Mononuclear cell (primary cell): ENCODE measurements around the gene STK33. TPM values are rescaled to one million over a fixed set of nuclear protein-coding genes. Genes with fewer than 3 reads are reported as not detected.

Experiments used
- H3K27me3 ChIP-seq: 2 replicates; pipeline ENCODE4 v1.6.0; 2011; ENCODE audit warnings: low read length, control low read depth; ENCODE audit not compliant: insufficient read depth
- H3K4me1 ChIP-seq: 2 replicates; pipeline ENCODE4 v1.5.1; 2011; ENCODE audit warnings: mild to moderate bottlenecking, low read length, control low read depth; ENCODE audit not compliant: insufficient read depth
- H3K4me3 ChIP-seq: 2 replicates; pipeline ENCODE4 v1.5.1; 2011; ENCODE audit warnings: mild to moderate bottlenecking, low read length, moderate library complexity
- H3K9me3 ChIP-seq: 2 replicates; pipeline ENCODE4 v1.5.1; 2011; ENCODE audit warnings: low read depth, mild to moderate bottlenecking, control low read depth, low read length
- total RNA-seq: library from RNA; depleted of rRNA; stranded (reverse); fragments of >200 nt; gene quantifications from one replicate; pipeline ENCODE4 v1.2.3, GENCODE V29; 2012

The STK33 gene
- total RNA-seq, 1 donor = 1.2 TPM

DNA sequence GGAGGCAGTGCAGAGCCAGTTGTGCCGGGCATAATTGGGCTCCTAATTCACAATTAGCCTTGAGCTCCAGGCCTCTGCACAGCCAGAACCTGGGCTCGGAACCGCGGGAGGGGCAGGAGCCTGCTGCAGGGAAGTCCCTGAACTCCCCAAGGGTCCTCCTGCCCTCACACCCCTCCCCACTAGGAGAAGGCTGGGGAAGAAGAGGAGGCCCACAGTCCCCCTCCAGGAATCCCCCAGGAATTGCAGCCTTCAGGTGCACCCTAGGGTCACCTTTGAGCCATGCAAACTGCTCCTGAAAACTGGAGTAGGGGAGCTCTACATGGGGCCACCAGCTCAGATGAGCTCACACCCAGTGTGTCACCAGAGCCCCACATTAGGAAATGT, 236.5 kb downstream of the STK33 start:
- Histone ChIP-seq H3K9me3 (no peaks in the 10 kb centered on the region), H3K27me3 (no peaks in the 10 kb centered on the region), H3K4me3 (no peak overlapping the region), H3K4me1 (peaks cover 9% of the 10 kb centered on the region)

DNA sequence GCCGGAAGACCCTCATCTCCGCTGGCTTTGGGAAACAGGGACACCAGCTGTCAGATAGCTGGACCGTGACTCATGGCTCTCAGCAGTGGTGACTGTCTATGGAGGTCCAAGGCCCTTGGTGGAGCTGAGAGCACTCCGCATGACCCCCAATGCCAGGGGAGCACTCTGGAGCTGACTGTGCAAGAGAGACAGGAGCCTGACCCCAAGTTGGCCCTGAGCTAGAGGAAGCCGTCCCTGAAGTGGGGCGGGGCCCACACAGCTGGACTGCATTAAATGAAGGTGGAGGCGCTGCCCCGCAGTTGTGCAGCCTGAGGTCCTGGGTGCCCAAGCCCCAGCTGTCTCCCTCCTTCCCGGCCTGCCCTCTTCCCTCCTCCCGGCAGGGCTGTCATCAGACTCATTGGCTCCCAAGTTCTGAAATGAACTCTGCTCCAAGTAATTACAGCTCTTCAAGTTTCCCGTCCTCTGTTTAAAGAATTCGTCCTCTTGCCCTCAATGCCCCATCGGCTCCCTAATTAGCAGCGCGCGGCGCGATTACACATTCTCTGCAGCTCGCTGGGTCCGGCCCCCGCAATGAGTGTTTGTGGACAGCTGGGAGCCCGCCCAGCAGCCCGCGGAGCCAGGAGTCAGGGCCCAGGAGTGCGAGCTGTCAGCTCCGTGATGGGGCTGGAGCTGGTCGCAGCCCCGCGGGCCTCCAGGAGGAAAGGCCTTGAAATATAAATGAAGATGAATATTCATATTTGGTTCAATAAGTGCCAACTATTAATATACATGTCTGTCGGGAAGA, 237.1 kb downstream of the STK33 start:
- Histone ChIP-seq H3K27me3 (no peaks in the 10 kb centered on the region), H3K4me3 (no peak overlapping the region), H3K4me1 (peaks cover 9% of the 10 kb centered on the region), H3K9me3 (no peaks in the 10 kb centered on the region)

GRCh38 chr11:8356216-8356615, 237.8 kb downstream of the STK33 start:
- Histone ChIP-seq H3K4me1 (peaks cover 9% of the 10 kb centered on the region), H3K9me3 (no peaks in the 10 kb centered on the region), H3K27me3 (no peaks in the 10 kb centered on the region), H3K4me3 (no peak overlapping the region)

DNA sequence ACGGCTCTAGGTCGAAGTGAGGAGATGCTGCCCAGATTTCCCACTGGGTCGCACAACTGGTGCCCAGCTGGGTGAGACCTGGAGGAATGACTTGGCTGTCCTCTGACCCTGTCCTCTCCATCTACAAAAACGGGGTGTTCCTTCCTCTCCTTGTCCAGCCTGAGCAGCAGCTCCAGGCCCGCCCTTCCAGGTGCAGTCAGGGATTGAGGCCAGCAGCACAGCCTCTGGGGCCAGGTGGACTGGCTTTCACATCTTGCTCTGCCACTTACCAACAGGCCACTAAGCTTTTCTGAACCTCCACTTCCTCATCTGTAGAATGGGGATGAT, 238.6 kb downstream of the STK33 start:
- Histone ChIP-seq H3K4me3 (no peak overlapping the region), H3K27me3 (no peaks in the 10 kb centered on the region), H3K9me3 (no peaks in the 10 kb centered on the region), H3K4me1 (peaks cover 9% of the 10 kb centered on the region)

- Histone ChIP-seq H3K4me3 (no peak overlapping the region), H3K27me3 (no peaks in the 10 kb centered on the region), H3K9me3 (no peaks in the 10 kb centered on the region), H3K4me1 (peaks cover 9% of the 10 kb centered on the region)
These were observed 239.2 kb downstream of the STK33 start for GRCh38 chr11:8354622-8355415.

DNA sequence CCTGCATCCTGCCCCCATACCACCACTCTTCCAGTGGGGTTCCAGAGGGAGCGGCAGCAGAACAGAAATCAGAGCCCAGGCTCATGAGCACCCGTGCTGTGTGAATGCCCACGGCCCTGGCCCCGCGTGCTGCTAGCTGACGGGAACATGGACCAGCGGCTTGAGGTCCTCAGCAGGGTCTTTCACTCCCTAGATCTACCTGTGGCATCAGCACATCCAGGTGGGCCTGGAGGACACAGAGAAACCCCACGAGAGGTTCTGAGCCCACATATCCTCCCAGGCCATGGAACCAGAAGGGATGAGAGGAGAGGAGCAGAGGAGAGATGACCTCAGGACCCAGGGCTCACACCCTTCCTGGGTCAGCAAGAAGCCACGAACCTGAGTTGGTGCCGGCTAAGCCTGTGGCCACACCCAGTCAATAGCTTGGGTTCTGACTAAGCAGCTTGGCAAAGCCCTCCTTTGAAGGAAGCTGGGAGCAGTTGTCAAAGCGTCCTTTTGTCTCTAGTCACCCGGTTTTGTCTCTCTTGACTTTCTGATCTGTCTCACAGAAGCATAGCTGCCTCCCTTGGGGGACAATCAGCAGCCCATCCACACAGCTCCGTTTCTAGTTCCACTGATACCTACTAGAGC, 241.0 kb downstream of the STK33 start:
- Histone ChIP-seq H3K4me3 (no peak overlapping the region), H3K27me3 (no peaks in the 10 kb centered on the region), H3K4me1 (peaks cover 9% of the 10 kb centered on the region), H3K9me3 (no peaks in the 10 kb centered on the region)

DNA sequence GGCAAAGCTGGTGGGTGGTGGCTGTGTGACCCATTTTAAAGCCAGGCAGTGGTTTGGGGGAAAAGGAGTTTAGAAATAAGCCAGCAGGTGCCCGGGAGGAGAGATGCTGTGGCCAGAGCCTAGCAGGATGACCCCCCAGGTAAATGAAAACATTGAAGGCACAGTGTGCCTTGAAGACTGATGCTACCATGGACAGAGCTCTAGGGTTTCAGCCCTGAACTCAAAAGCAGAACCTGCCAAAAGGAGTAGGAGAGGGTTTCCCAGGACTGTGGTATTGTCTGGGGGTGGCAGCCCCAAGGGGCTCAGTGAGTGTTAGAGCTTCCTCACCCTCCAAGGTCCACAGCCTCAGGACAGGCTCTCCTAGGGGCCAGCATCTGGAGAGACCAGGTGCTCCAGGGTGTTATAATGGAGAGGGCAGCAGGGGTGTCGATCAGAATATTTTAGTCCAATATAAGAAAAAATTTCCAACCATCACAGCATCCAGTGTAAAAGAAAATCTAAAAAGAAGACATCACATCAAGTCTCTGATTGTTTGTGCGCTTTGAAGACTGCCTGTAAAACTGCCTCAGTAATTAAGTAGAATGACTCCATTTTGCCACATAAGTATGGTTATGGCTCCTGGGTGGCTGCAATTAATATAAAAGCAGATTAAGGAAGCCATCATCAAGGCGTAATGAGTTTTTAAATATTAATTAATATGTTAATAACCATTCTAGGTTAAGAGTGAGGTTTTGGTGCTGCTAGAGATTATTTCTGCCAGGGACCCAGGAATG, 241.7 kb downstream of the STK33 start:
- Histone ChIP-seq H3K4me3 (no peak overlapping the region), H3K27me3 (no peaks in the 10 kb centered on the region), H3K9me3 (no peaks in the 10 kb centered on the region), H3K4me1 (peaks cover 9% of the 10 kb centered on the region)

DNA sequence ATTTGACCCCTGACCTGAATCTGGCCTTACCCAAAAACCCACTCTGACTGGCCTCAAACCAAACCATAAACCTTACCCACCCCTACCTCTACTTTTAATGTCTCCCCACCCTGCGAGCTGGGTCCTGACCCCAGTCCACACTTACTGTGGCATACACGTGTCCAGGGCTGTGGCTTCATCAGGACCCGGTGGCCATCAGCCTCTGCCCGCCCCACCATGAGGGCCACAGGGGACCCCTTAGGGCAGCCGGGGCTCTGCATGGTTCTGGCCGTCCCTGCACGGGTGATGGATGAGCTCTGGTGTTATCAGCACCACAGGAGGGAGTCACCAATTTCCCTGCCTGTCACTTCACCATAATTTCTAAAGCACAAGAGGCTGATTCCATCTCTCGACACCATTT, 242.8 kb downstream of the STK33 start:
- Histone ChIP-seq H3K27me3 (no peaks in the 10 kb centered on the region), H3K4me1 (peaks cover 9% of the 10 kb centered on the region), H3K9me3 (no peaks in the 10 kb centered on the region), H3K4me3 (no peak overlapping the region)

- Histone ChIP-seq H3K4me1 (no peaks in the 10 kb centered on the region), H3K4me3 (no peak overlapping the region)
These were observed 246.1 kb downstream of the STK33 start for GRCh38 chr11:8347978-8348377.

DNA sequence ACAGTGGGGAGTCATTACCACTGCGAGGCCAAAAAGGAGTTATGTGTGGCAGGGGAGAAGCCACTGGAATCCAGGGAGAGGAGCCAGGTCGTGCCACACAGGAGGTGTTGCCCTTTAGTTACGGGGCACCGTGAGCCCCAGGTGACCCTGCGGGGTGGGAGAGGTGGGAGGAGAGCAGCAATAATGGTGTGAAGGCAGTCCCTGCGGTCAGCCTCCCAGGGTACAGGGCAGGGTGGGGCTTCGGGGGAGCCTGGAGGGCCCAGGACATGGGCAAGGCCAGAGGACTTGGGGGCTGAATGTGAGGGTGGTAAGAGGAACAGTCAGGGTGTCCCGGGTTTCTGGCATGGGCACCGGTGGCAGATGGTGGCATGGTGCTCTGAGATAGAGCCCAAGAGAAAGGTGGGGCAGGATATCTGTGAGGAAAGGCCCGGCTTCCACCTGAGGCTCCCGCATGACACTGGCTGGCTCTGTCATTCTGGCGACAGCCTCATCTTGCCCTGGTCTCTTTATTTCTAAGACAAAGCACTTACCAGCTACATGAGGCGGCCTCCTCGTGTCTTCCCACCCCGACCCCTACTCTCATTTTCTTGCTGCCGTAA, 247.8 kb downstream of the STK33 start:
- Histone ChIP-seq H3K27me3 (no peaks in the 10 kb centered on the region), H3K9me3 (no peaks in the 10 kb centered on the region), H3K4me1 (no peaks in the 10 kb centered on the region), H3K4me3 (no peak overlapping the region)

More at GRCh38 chr11:8347978-8348377, 246.1 kb downstream of the STK33 start:
- Histone ChIP-seq H3K9me3 (no peaks in the 10 kb centered on the region), H3K27me3 (no peaks in the 10 kb centered on the region)

DNA sequence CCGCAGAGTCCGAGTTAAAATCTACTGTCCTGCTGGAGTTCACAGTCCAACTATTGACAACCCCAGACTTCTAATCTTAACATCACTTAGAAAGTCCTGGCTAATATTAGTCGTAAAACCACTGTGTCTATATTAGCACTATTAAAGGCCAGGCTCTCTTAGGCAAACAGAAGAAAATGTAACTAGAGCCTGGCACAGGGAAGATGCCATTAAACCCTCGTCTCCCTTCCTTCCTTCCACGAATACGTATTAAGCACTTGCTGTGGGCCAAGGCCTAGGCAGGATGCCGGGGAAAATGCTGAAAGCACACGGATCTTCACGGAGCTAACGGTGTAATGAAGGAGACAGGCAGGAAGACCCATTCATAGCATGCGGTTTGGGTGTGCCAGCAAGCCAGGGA, 248.8 kb downstream of the STK33 start:
- Histone ChIP-seq H3K9me3 (no peaks in the 10 kb centered on the region), H3K4me1 (peaks cover 7% of the 10 kb centered on the region), H3K4me3 (no peak overlapping the region)

GRCh38 chr11:8344346-8344745, 249.7 kb downstream of the STK33 start:
- Histone ChIP-seq H3K4me1 (peaks cover 12% of the 10 kb centered on the region), H3K4me3 (no peak overlapping the region), H3K9me3 (no peaks in the 10 kb centered on the region), H3K27me3 (no peaks in the 10 kb centered on the region)

More for the DNA sequence above, 248.8 kb downstream of the STK33 start:
- H3K27me3 ChIP-seq = no peaks in the 10 kb centered on the region

DNA sequence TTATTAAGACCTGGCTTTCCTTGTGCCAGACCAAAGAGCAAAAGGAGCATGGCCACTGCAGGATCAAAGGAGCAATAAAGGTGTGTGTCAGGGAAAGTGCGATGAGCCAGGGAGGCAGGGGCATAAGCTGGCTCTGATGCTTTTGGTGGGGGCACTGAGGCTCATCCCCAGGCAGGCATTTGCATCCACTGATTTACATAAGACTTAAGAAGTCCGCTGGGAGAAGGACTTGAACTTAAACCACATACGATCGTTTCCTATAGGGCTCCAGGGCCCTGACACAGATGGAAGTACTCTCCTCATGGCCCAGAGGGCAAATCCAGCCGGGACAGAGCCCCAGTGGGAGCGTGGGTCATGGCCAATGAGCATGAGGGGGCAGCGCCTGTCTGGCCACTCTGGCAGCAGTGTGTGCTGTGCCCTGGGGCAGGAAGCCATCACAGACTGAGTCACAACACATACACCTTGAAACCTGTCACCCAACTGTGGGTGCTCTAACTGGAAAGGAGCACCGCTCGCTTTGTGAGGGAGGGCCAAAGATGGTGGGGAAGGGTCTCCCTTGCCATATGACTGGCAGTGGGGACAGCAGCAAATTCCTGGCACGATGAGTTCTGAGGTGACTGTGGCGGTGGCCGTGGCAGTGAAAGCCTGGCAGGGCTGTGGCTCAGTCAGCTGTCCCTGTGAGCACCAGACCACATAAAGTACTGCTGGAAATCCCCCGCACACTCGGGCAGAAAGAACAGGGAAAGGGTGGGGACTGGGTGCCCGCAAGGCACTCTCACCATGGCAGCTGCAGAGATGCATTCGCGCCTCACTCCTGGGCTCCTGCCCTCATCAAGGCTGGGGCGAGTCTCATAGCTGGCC, 251.0 kb downstream of the STK33 start:
- H3K4me3 ChIP-seq = no peak overlapping the region
- peaks cover 12% of the 10 kb centered on the region for H3K4me1 ChIP-seq
- no peaks in the 10 kb centered on the region for H3K27me3 ChIP-seq
- H3K9me3 ChIP-seq = no peaks in the 10 kb centered on the region

DNA sequence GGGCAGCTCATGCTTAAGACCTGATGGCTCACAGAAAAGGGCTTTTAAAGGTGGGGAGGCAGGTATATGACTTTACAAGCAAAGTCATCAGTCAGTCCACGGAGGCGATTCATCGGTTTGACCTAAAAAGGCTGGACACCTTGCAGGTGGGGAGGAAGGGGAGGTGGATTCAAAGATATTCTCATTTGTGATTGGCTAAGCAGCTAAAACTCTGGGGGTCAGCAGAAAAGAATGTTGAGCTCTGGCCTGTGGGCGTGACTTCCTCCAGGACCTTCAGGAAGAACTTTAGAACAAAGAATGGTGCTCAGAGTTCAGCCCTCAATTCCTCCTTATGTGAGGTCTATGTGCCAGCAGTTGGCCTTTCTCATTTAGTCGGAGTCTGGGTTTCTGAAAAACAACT, 252.0 kb downstream of the STK33 start:
- H3K27me3 ChIP-seq = no peaks in the 10 kb centered on the region
- H3K4me3 ChIP-seq = no peak overlapping the region
- peaks cover 12% of the 10 kb centered on the region for H3K4me1 ChIP-seq
- H3K9me3 ChIP-seq = no peaks in the 10 kb centered on the region
